SK-MEL-5 (cell line): ENCODE results near the gene ESCO1. TPM values are rescaled to one million over a fixed set of nuclear protein-coding genes. Genes with fewer than 3 reads are reported as not detected.
A peak's percentile ranks its signal among the peaks of the same experiment; 100 is the strongest.
"Not testable (repeated sequence)": the region's sequence is repeated elsewhere in the genome, so short reads cannot be mapped to it uniquely, and the experiment has no call there.

Experiments
- DNase-seq: peaks from one replicate; pipeline ENCODE4 v3.0.0-alpha.2; 2016; ENCODE audit warnings: low read depth, low spot score
- in situ Hi-C: cut with HindIII; loops from 2 replicates; pipeline ENCODE4 v1.10.0; 2016; ENCODE audit warnings: low sequenced_read_pairs, high pct_unique_total_duplicates, low pct_unique_long_range_greater_than_20kb
- total RNA-seq: library from RNA; depleted of rRNA; stranded (reverse); fragments of >200 nt; shearing (Covaris generic); gene quantifications from 2 replicates; pipeline ENCODE4 v1.2.3, GENCODE V29; 2014

The ESCO1 gene
- total RNA-seq, 1 experiment from 2014 or later, result 48.6 TPM

DNA sequence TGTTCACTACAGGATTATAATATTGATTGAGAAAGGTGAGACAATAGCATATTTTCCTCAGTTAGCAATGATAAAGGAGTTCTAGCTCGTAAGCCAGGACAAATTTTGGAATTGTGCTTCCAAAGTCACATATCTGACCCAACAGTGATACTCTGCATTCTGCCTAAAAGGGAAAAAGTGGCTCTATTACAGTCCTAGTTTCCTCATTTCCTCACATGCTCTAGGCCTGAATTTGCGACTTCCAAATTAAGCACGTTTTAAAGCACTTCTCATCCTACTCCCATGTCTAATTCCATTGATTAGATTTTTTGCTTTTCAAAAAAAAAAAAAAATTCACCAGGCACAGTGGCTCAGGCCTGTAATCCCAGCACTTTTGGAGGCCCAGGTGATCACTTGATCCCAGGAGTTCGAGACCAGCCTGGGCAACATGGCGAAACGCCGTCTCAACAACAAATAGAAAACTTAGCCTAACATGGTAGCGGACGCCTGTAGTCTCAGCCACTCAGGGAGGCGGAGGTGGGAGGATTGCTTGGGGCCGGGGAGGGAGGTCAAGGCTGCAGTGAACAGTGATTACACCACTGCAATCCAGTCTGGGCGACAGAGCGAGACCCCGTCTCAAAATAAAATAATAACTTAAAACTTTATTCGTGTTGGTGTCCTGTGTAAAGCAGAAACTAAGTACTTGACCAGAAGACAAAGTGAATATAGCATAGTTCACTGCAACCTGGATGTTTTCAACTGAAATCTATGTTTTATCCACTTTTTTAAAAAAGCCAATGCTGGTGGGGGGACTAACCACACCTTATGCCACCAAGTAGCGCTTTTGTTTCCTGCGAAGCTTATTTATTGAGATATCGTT lies 1.5 kb downstream of the ESCO1 start:
- in situ Hi-C loops, result no loop called here

GRCh38 chr18:21597620-21598019 lies 2.9 kb downstream of the ESCO1 start:
- in situ Hi-C loops, result no loop called here
- DNase-seq, result no peak

More for the DNA sequence above, 1.5 kb downstream of the ESCO1 start:
- peak; percentile 65 for DNase-seq

GRCh38 chr18:21593540-21594257 lies 6.8 kb downstream of the ESCO1 start:
- DNase-seq, result no peak
- in situ Hi-C loops, result no loop called here

DNA sequence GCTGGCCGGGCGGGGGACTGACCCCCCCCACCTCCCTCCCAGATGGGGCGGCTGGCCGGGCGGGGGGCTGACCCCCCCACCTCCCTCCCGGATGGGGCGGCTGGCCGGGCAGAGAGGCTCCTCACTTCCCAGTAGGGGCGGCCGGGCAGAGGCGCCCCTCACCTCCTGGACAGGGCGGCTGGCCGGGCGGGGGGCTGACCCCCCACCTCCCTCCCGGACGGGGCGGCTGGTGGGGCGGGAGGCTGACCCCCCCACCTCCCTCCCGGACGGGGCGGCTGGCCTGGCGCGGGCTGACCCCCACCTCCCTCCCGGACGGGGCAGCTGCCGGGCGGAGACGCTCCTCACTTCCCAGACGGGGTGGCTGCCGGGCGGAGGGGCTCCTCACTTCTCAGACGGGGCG lies 8.1 kb downstream of the ESCO1 start:
- in situ Hi-C loops, result not testable (repeated sequence)

DNA sequence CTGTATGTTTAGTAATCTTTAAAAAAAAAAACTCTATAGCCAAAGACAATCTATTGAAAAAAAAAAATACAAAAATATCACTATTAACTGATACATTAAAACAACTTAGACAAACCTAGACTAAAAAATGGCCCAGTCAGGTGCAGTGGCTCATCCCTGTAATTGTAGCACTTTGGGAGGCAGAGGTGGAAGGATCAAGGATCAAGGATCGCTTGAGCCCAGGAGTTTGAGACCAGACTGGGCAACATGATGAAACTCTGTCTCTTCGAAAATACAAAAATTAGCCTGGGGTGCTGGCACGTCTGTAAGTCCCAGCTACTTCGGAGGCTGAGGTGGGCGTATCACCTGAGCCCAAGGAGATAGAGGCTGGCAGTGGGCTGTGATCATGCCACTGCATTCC lies 16.1 kb downstream of the ESCO1 start:
- DNase-seq, result no peak
- in situ Hi-C loops, result no loop called here

More for the DNA sequence above, 8.1 kb downstream of the ESCO1 start:
- not testable (repeated sequence) for DNase-seq

GRCh38 chr18:21575656-21576055 lies 24.8 kb downstream of the ESCO1 start:
- in situ Hi-C loops, result no loop called here
- no peak for DNase-seq

DNA sequence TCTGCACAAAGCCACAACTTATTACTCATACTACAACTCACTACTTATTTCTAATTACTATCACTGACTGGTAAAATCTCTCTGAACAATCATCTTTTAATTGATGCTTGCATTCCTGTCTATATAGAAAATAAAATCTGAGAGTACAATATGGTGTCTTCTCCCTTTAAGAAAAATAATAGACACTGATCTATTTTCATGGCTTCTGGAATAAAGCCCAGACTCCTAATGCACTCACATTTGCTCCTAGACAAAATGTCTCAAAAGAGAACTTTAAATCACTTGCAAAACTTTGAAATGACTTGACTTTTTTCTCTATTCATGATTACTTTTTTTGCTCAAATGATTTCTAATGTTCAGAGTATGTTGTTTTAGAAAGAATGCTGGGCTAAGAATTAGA lies 28.7 kb downstream of the ESCO1 start:
- in situ Hi-C loops, result no loop called here
- DNase-seq, result no peak

- DNase-seq, result no peak
- in situ Hi-C loops, result no loop called here
Observed at GRCh38 chr18:21559195-21559594, 41.3 kb downstream of the ESCO1 start.

DNA sequence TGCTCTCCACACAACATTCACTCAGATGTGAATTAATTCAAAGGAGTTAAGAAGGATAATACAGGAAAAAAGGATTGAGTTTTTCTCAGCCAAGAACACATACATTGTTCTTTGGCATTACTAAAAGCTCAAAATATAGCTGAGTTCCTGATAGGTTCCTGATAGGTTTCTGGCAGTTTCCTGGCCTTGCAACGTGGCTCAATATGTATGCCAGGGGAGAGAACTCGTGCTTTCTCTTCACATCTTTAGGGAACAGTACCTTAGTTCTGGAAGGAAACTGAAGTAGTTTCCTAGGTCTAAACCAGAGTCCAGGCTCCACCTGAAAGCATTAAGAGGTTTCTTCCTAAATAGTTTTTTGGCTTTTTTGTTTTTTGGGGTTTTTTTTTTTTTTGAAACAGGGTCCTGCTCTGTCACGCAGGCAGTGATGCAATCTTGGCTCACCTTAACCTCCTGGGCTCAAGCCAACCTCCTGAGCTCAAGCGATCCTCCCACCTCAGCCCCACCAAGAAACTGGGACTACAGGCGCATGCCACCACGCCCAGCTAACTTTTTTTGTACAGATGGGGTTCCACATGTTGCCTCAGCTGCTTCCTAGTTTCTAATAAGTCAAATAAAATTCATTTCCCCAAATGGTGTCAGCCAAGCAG lies 42.8 kb downstream of the ESCO1 start:
- in situ Hi-C loops, result no loop called here
- DNase-seq, result no peak

DNA sequence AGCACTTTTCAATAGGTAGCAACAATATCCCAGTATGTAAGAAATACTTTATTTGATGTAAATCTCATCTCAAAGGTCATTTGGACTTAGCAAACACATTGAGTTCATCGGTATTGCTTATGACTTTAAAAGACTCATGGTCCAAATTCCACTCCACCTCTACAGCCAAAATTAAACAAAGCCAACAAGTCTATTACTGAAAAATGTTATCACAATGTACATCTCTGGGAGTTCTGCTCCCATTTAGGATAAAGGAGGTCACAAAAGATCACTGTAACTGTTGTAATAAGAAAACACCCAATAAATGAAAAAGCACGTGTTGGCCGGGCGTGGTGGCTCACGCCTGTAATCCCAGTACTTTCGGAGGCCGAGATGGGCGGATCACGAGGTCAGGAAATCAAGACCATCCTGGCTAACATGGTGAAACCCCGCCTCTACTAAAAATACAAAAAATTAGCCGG lies 50.0 kb downstream of the ESCO1 start:
- no peak for DNase-seq
- in situ Hi-C loops, result no loop called here

- in situ Hi-C loops, result no loop called here
- DNase-seq, result no peak
Observed at GRCh38 chr18:21548647-21549046, 51.9 kb downstream of the ESCO1 start.

DNA sequence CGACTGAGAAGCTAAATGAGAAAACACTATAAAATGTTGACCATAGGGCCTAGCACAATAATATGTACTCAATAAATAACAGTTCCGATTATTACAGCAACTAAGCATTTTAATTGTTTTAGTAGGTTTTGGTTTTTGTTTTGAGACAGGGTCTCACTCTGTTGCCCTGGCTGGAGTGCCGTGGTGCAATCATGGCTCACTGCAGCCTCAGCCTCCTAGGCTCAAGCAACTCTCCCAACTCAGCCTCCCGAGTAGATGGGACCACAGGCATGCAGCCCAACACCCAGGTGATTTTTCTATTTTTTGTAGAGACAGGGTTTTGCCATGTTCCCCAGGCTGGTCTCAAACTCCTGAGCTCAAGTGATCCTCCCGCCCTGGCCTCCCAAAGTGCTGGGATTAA lies 54.1 kb downstream of the ESCO1 start:
- in situ Hi-C loops, result no loop called here
- DNase-seq, result no peak

- DNase-seq, result no peak
- in situ Hi-C loops, result no loop called here
Observed at GRCh38 chr18:21538230-21538629, 62.3 kb downstream of the ESCO1 start.

GRCh38 chr18:21534327-21534726 lies 66.2 kb downstream of the ESCO1 start:
- in situ Hi-C loops, result no loop called here
- no peak for DNase-seq

DNA sequence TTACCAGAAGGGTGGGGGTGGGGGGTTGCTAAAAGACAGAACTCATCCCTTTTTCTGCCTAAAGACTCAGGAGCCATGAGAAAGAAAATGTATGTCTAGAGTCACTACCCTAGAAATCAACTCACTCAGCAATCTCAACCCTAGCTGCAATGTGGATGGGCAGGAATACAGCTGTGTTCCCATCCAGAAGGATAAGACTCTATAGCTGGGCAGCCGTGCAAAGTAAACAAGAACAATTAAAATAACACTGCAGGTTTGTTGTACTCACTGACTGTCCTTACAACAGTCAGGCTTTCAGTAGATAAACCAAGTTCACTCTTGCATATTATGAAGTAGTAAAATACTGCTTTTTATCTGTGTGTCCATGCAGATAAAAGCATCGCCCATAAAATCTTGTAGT lies 74.0 kb downstream of the ESCO1 start:
- in situ Hi-C loops, result no loop called here
- no peak for DNase-seq

DNA sequence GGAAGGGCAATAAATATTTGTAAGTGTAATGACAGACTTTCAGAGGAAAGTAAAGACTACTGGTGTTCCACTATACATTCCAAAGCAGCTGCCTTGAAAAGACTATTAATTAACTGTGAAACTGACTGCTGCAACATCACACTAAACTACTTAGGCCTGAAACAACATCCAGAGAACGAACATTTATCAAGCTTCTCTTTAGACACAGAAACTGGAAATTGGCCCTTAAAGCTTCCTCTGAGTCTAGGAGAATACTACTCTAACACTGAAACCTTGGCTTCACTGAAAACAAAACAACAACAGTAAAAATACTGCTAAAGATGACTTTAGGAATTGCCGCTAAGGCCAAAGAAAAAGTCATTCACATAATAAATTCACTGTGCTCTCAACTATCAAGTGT lies 74.6 kb downstream of the ESCO1 start:
- in situ Hi-C loops, result no loop called here

DNA sequence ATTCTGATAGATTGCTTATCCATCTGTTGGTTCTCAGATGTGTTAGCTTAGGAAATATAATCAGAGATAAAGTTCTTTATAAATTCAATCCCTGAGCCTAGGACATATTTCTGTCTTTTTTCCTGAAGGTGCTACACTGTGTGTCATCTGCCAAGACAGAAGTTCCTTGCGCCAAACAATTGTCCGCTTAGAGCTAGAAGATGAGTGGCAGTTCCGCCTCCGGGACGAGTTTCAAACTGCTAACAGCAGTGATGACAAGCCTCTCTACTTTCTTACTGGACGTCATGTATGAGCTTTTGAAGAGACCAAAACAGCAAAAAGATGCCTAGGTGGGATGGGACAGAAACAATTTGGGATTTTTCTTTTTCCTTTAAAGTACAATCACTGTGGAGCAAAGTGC lies 78.0 kb downstream of the ESCO1 start:
- in situ Hi-C loops, result no loop called here
- no peak for DNase-seq

More for the DNA sequence above, 74.6 kb downstream of the ESCO1 start:
- no peak for DNase-seq

DNA sequence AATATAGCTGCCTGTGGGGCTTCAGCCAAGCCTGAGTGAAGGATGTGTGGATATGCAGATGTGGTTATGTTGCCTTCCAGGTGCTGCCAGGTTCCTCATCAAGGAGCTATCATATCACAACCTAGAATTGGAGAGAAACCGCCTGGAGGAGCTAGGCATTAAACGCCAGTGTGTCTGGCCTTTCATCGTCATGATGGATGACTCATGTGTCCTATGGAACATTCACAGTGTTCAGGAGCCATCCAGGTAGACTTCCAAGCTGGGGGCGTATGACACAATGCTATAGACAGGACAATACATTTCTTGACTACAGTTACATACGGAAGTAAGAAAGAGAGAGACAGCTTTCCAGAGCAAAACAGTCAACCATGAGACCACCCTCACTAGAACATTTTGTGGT lies 86.8 kb downstream of the ESCO1 start:
- in situ Hi-C loops, result no loop called here
- DNase-seq, result no peak
